Ammon's horn (tissue), 1 donor: ENCODE measurements around the gene KLF8.
"Not testable (repeated sequence)": the region's sequence is repeated elsewhere in the genome, so short reads cannot be mapped to it uniquely, and the experiment has no call there.

ENCODE experiments used
- DNase-seq: peaks from one replicate; pipeline ENCODE4 v3.0.0-alpha.2; 2016; ENCODE audit warnings: low spot score

Gene KLF8

GRCh38 chrX:56232221-56233082 is at the start of gene KLF8:
Gene KLF8, plus strand, starts transcription at chrX:56232356. Its CDS starts 979 bp downstream, at chrX:56233335.
- DNase-seq, result no peak

DNA sequence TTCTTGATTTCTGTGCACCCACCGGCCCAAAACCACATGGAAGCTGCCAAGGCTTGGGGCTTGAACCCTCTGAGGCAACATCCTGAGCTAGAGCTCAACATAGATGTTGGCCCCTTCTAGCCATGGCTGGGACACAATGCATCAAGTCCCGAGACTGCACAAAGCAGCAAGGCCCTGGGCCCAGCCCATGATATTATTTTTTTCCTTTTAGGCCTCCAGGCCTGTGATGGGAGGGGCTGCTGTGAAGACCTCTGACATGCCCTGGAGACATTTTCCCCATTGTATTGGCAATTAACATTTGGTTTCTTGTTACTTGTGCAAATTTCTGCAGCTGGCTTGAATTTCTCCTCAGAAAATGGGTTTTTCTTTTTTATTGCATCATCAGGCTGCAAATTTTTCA is 25.2 kb upstream of the KLF8 start:
- not testable (repeated sequence) for DNase-seq

DNA sequence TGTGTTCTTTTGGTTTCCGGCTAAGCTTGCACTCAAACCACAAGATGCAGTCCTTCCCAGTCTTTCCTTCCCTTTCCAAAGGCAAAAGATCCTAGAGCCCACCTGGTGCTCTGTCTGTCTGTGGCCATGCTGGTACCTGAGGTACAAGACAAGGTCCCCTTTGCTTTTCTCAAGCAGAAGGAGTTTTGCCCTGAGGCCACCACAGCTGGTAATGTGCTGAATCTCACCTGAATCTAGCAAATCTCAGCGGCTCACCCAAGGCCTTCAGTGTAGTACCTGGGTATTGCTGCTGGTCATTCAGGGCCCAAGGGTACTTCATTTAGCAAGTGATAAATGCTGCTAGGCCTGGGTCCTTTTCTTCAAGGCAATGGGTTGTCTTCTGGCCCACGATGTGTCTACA is 20.5 kb upstream of the KLF8 start:
- DNase-seq, result no peak

DNA sequence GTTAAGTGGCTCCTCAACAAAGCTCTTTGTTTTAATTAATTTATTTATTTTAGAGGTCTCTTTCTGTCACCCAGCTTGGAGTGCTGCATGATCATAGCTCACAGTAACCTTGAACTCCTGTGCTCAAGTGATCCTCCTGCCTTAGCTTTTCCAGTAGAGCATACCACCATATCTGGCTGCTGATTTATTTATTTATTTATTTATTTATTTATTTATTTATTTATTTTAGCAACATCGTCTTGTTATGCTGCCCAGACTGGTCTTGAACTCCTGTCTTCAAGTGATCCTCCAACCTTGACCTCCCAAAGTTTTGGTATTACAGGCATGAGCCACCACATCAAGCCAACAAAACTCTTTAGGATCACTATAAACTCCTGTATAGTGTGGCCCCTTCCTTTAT is 15.8 kb upstream of the KLF8 start:
- no peak for DNase-seq

DNA sequence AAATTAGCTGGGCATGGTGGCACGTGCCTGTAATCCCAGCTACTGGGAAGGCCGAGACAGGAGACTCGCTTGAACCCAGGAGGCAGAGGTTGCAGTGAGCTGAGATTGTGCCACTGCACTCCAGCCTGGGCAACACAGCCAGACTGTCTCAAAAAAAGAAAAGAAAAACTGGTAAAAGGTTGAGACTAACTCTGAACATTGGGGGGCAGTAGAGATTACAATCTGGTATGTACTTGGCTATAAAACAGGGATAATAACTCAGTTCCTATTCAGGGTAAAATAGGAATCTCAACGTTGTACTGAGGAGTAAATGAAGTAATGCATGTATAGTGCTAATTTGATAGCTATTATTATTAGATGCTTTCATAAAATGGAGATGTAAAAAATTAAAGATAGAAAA is 12.5 kb upstream of the KLF8 start:
- DNase-seq, result no peak

DNA sequence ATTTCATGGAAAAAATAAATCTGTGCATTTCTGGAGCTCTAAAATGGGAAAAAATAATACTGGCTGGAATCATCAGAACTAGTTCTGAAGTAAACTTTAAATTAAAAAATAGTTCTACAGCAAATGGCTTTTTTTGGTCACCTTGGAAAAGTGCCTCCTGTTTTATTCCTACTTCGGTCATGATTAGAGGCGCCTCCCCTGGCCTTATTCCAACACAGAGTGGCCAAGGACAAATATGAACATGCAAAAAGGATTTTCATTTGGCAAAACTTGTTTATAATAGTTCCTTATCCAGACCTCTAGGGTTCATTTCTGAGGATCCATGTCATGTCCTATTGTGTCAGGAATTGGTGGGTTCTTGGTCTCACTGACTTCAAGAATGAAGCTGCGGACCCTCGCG is 11.1 kb upstream of the KLF8 start:
- DNase-seq, result no peak

DNA sequence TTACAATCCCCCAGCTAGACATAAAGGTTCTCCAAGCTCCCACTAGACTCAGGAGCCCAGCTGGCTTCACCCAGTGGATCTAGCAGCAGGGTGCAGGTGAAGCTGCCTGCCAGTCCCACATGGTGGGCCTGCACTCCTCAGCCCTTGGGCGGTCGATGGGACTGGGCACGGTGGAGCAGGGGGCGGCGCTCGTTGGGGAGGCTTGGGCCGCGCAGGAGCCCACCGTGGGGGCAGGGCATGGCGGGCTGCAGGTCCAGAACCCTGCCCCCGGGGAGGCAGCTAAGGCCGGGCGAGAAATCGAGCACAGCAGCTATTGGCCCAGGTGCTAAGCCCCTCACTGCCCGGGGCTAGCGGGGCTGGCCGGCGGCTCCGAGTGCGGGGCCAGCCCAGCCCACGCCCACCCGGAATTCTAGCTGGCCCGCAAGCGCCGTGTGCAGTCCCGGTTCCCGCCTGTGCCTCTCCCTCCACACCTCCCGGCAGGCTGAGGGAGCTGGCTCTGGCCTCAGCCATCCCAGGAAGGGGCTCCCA is 9.6 kb upstream of the KLF8 start:
- no peak for DNase-seq

- DNase-seq, result no peak
Measured at GRCh38 chrX:56226980-56227379, 5.2 kb upstream of the KLF8 start.

- no peak for DNase-seq
Measured at GRCh38 chrX:56228914-56229313, 3.2 kb upstream of the KLF8 start.

GRCh38 chrX:56231537-56232090 is 542 bp upstream of the KLF8 start:
- no peak for DNase-seq

DNA sequence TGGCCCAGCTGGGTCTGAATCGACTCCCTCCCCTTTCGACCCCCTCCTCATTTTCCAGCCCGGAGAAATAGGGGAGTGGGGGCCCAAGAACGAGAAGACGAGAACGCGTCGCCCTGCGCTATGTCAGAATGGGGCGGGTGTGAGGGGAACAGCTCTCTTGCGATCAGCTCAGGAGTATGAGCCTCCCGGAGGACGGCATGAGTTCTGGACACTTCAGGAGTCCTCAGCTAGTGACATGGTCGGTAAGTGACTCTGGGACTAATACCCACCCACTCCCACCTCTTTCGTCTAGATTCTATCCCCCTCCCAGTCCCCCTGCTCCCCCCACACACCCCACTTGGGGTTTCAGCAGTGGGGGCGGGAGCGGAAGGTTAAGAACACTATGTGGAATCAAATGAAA is 944 bp downstream of the KLF8 start:
- no peak for DNase-seq

GRCh38 chrX:56233682-56234081 is 1.5 kb downstream of the KLF8 start:
- no peak for DNase-seq

DNA sequence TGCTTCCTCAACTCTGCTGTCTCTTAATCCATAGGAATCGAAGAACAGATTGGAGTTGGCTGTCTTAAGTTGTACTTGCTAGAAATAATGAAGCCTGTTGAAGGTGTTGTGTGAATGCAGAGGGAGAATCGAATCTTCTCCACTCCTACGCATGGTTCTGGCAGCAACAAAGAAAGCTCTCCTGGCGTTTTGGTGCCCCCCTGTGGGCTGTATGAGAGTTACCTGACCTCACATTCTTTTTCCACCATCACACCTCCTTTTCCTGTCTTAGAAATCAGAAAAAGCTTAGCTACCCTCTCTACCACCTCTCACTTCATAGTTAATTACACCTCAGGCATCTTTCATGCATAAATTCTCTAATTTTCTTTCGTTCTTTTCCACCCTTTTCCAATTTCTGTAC is 16.3 kb downstream of the KLF8 start:
- DNase-seq, result peak; percentile 55

GRCh38 chrX:56253832-56254703 is 21.9 kb downstream of the KLF8 start:
- no peak for DNase-seq

- no peak for DNase-seq
Measured at GRCh38 chrX:56268888-56269287, 36.7 kb downstream of the KLF8 start.

DNA sequence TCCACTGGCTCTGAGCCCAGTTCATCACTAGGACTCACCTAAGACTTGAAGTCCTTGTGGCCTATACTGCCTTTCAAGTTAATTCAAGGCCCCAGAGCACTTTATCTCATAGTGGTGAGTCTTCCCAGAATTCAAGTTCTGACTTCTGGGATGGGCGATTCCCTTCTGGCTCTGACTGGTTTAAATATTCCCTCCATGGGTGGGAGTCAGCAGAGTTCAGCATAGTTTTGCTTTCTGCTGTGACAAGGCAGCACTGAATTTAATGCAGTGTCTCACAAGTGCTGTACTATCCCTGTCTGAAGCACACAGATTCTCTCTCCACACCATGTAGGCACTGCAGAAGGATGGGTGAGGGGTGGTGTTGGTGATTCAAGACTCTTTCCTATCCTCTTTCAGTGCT is 46.5 kb downstream of the KLF8 start:
- no peak for DNase-seq

- DNase-seq, result no peak
Measured at GRCh38 chrX:56279863-56280262, 47.7 kb downstream of the KLF8 start.

- DNase-seq, result peak; percentile 26
Measured at GRCh38 chrX:56281789-56282188, 49.6 kb downstream of the KLF8 start.

GRCh38 chrX:56284269-56284668 is 52.1 kb downstream of the KLF8 start:
- no peak for DNase-seq

- DNase-seq, result no peak
Measured at GRCh38 chrX:56288608-56289007, 56.5 kb downstream of the KLF8 start.

DNA sequence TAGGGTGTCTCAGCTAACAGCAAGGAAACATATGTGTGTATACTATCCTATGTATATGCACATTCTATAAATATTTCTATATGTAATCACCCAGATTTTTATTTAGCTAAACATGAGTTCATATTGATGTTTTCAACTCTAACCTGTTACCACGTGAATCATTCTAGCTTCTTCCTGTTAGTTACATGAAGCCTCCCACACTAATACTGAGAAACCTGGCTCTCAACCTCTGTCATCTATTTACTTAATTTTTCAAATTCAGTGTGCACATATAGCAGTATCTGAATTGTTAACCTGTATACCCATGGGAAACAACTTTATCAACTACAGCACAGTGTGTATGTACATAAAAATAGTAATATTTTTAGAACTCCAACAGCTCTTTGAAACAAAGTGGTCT is 57.3 kb downstream of the KLF8 start:
- no peak for DNase-seq

- no peak for DNase-seq
Measured at GRCh38 chrX:56308726-56309125, 76.6 kb downstream of the KLF8 start.

- DNase-seq, result no peak
Measured at GRCh38 chrX:56309881-56310280, 77.7 kb downstream of the KLF8 start.
